ENCODE measurements around the gene MMD2. TPM values are rescaled to one million over a fixed set of nuclear protein-coding genes. Genes with fewer than 3 reads are reported as not detected.

Gene MMD2
- total RNA-seq, 1 experiment from 2014 or later: not detected

DNA sequence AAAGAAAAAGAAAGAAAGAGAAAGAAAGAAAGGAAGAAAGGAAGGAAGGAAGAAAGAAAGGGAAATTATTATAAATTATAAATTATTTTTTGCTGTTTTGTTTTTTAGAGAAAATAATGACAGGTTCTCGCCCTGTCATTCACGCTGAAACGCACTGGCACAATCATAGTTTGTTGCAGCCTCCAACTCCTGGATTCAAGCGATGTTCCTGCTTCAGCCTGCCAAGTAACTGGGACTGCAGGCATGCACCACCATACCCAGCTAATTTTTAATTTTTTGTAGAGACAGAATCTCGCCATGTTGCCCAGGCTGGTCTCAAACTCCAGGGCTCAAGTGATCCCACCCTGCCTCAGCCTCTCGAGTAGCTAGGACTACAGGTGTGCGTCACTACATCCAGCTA lies 21.6 kb downstream of the MMD2 start:
- no peak for DNase-seq (ENCODE audit: low spot score)
- POLR2A ChIA-PET: no interaction called here
- Mint-ChIP-seq H3K4me3 (no peak overlapping the region), H3K36me3 (no peaks in the 10 kb centered on the region), H3K27me3 (ENCODE audit: low read depth) (no peaks in the 10 kb centered on the region), H3K27ac (no peak overlapping the region), H3K4me1 (peaks cover 5% of the 10 kb centered on the region), H3K9me3 (no peaks in the 10 kb centered on the region)
- no peak for ATAC-seq
- CTCF ChIA-PET: interaction anchor here (1.4 kb wide), 1 partner anchor 107 kb away, joined by 3 read pairs; no protein-coding TSS in a partner anchor
- TF ChIP-seq RELA (CRISPR knock-in tag; IDR thresholded peaks at IDR 0.05; ENCODE audit: borderline replicate concordance): no peak
- TF ChIP-seq, protein P1, sequence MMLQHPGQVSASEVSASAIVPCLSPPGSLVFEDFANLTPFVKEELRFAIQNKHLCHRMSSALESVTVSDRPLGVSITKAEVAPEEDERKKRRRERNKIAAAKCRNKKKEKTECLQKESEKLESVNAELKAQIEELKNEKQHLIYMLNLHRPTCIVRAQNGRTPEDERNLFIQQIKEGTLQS (CRISPR knock-in tag; conservative IDR thresholded peaks at IDR 0.05): no peak
- TF ChIP-seq ZNF232 (CRISPR knock-in tag; IDR thresholded peaks at IDR 0.05): no peak
- no peak for TF ChIP-seq EMX1 (CRISPR knock-in tag; IDR thresholded peaks at IDR 0.05)
- TF ChIP-seq, protein P2, sequence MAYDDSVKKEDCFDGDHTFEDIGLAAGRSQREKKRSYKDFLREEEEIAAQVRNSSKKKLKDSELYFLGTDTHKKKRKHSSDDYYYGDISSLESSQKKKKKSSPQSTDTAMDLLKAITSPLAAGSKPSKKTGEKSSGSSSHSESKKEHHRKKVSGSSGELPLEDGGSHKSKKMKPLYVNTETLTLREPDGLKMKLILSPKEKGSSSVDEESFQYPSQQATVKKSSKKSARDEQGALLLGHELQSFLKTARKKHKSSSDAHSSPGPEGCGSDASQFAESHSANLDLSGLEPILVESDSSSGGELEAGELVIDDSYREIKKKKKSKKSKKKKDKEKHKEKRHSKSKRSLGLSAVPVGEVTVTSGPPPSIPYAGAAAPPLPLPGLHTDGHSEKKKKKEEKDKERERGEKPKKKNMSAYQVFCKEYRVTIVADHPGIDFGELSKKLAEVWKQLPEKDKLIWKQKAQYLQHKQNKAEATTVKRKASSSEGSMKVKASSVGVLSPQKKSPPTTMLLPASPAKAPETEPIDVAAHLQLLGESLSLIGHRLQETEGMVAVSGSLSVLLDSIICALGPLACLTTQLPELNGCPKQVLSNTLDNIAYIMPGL (CRISPR knock-in tag; IDR thresholded peaks at IDR 0.05): no peak
- TF ChIP-seq NR2C2 (CRISPR knock-in tag; IDR thresholded peaks at IDR 0.05): no peak
- TF ChIP-seq ZNF138 (CRISPR knock-in tag; conservative IDR thresholded peaks at IDR 0.05): no peak
- no peak for TF ChIP-seq ZNF671 (CRISPR knock-in tag; IDR thresholded peaks at IDR 0.05)
- TF ChIP-seq, protein P3, sequence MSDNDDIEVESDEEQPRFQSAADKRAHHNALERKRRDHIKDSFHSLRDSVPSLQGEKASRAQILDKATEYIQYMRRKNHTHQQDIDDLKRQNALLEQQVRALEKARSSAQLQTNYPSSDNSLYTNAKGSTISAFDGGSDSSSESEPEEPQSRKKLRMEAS (CRISPR knock-in tag; IDR thresholded peaks at IDR 0.05): no peak
- TF ChIP-seq ATF1 (CRISPR knock-in tag; IDR thresholded peaks at IDR 0.05): no peak
- TF ChIP-seq, protein P4, sequence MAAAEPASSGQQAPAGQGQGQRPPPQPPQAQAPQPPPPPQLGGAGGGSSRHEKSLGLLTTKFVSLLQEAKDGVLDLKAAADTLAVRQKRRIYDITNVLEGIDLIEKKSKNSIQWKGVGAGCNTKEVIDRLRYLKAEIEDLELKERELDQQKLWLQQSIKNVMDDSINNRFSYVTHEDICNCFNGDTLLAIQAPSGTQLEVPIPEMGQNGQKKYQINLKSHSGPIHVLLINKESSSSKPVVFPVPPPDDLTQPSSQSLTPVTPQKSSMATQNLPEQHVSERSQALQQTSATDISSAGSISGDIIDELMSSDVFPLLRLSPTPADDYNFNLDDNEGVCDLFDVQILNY (CRISPR knock-in tag; IDR thresholded peaks at IDR 0.05): no peak

DNA sequence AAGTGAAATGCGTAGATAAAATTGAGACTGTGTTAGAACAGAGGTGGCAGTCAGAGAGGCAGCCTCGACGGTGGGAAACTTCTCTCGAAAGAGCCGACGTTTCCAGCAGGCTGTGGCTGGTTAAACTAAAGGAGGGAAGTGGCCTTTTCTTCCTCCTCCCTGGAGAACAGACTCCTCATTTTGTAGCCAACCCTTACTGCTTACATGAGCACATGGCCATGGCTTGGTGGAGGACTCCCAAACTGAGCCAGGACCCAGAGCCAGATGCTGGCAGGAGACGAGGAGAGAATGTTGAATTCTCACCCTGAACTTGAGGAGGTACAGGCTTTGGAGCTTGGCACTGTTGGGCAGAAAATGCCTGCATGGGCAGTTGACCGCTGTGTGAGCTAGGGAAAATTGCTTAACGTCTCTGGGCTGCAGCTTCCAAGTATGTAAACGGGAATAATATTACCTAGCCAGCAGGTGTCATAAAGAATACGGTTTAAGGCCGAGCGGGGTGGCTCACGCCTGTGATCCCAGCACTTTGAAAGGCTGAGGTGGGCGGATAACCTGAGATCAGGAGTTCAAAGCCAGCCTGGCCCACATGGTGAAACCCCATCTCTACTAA lies 24.5 kb downstream of the MMD2 start:
- Mint-ChIP-seq H3K27me3 (ENCODE audit: low read depth) (no peaks in the 10 kb centered on the region), H3K4me3 (no peak overlapping the region), H3K36me3 (no peaks in the 10 kb centered on the region)

DNA sequence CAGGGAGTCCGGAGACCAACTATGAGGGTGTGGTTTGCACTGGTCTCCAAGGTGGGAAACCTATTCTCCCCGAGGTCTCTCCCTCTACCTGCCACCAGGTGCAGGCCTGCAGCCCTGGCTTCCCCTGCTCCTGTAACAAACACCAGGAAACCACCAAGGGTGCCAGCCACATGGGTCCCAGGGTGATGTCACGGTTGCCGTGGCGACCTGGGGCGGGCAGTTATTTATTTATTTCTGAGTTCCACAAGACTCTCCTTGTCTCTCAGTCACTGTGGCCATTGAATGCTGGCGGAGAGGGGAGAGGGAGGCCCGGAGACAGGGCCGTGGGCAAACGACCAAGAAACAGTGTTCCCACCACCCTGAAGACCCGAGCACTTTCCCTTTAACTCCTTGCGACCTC lies 27.0 kb downstream of the MMD2 start:
- no peaks in the 10 kb centered on the region for H3K9me3 Mint-ChIP-seq
- H3K4me3 Mint-ChIP-seq: no peak overlapping the region
- CTCF ChIA-PET: no interaction called here
- POLR2A ChIA-PET: no interaction called here
- no peaks in the 10 kb centered on the region for H3K36me3 Mint-ChIP-seq
- H3K4me1 Mint-ChIP-seq: no peaks in the 10 kb centered on the region
- TF ChIP-seq ATF1 (CRISPR knock-in tag; IDR thresholded peaks at IDR 0.05): no peak
- TF ChIP-seq ZNF423 (CRISPR knock-in tag; IDR thresholded peaks at IDR 0.05): peak; percentile 68; the same call in 1 of the 2 replicates
- no peak overlapping the region for H3K27ac Mint-ChIP-seq
- ATAC-seq (peak; percentile 87), DNase-seq (ENCODE audit: low spot score) (peak; percentile 56)
- H3K27me3 Mint-ChIP-seq (ENCODE audit: low read depth): no peaks in the 10 kb centered on the region

More for the DNA sequence above, 24.5 kb downstream of the MMD2 start:
- TF ChIP-seq, protein P5, sequence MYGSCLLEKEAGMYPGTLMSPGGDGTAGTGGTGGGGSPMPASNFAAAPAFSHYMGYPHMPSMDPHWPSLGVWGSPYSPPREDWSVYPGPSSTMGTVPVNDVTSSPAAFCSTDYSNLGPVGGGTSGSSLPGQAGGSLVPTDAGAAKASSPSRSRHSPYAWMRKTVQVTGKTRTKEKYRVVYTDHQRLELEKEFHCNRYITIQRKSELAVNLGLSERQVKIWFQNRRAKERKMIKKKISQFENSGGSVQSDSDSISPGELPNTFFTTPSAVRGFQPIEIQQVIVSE (CRISPR knock-in tag; IDR thresholded peaks at IDR 0.05; ENCODE audit: borderline replicate concordance): no peak
- TF ChIP-seq, protein P6, sequence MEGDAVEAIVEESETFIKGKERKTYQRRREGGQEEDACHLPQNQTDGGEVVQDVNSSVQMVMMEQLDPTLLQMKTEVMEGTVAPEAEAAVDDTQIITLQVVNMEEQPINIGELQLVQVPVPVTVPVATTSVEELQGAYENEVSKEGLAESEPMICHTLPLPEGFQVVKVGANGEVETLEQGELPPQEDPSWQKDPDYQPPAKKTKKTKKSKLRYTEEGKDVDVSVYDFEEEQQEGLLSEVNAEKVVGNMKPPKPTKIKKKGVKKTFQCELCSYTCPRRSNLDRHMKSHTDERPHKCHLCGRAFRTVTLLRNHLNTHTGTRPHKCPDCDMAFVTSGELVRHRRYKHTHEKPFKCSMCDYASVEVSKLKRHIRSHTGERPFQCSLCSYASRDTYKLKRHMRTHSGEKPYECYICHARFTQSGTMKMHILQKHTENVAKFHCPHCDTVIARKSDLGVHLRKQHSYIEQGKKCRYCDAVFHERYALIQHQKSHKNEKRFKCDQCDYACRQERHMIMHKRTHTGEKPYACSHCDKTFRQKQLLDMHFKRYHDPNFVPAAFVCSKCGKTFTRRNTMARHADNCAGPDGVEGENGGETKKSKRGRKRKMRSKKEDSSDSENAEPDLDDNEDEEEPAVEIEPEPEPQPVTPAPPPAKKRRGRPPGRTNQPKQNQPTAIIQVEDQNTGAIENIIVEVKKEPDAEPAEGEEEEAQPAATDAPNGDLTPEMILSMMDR (IDR thresholded peaks at IDR 0.05): no peak
- TF ChIP-seq KAT7 (CRISPR knock-in tag; IDR thresholded peaks at IDR 0.05; ENCODE audit: borderline replicate concordance) (no peak), SP1 (CRISPR knock-in tag; conservative IDR thresholded peaks at IDR 0.05) (no peak), ZNF416 (CRISPR knock-in tag; IDR thresholded peaks at IDR 0.05) (no peak)
- Mint-ChIP-seq H3K27ac (no peak overlapping the region), H3K4me1 (peaks cover 5% of the 10 kb centered on the region), H3K9me3 (no peaks in the 10 kb centered on the region)
- DNase-seq (ENCODE audit: low spot score) (no peak), ATAC-seq (no peak)
- POLR2A ChIA-PET: no interaction called here
- CTCF ChIA-PET: interaction anchor here (0.7 kb wide), 1 partner anchor 114 kb away, joined by 4 read pairs; no protein-coding TSS in a partner anchor

All from WTC11 (cell line).